Uterus (tissue), 4 donors: Measurements from ENCODE around the gene NOLC1. TPM values are rescaled to one million over a fixed set of nuclear protein-coding genes. Genes with fewer than 3 reads are reported as not detected.

Experiments used
- DNase-seq, 2 donors: peaks; one replicate each; pipeline ENCODE4 v3.0.0-alpha.2; 2019 to 2020
- H3K27ac ChIP-seq, 2 donors: fragments of 200-600 bp; sonication (generic); 1 replicate in 1 of 2; 2 replicates in 1 of 2; pipeline ENCODE4 v1.5.1; 2016 to 2018
- H3K27me3 ChIP-seq, 2 donors: fragments of 200-600 bp; sonication (generic); one replicate each; pipeline ENCODE4 v1.5.1; 2018 to 2019; ENCODE audit warnings: control low read depth in 1 of 2
- H3K36me3 ChIP-seq, 2 donors: fragments of 200-600 bp; sonication (generic); one replicate each; pipeline ENCODE4 v1.5.1; 2019; ENCODE audit warnings: control low read depth in 1 of 2
- H3K4me1 ChIP-seq, 2 donors: fragments of 200-600 bp; sonication (generic); one replicate each; pipeline ENCODE4 v1.5.1; 2018 to 2019; ENCODE audit warnings: control low read depth in 1 of 2
- H3K4me3 ChIP-seq, 2 donors: fragments of 200-600 bp; sonication (generic); 1 replicate in 1 of 2; 2 replicates in 1 of 2; pipeline ENCODE4 v1.5.1; 2018 to 2019; ENCODE audit warnings: mild to moderate bottlenecking in 1 of 2
- H3K9me3 ChIP-seq, 2 donors: fragments of 200-600 bp; sonication (generic); one replicate each; pipeline ENCODE4 v1.5.1; 2019; ENCODE audit warnings: control low read depth in 1 of 2
- CTCF ChIP-seq, 4 experiments: fragments of 200-600 bp in 2 of 4; fragments of 450-650 bp in 2 of 4; sonication (generic) in 2 of 4; IDR thresholded peaks; one replicate each; pipeline ENCODE4 v1.5.1; 2016 to 2019; ENCODE audit warnings: antibody characterized with exemption in 4 of 4, mild to moderate bottlenecking in 2 of 4, moderate library complexity in 1 of 4
- POLR2A ChIP-seq, 2 donors: fragments of 450-650 bp; IDR thresholded peaks; one replicate each; pipeline ENCODE4 v1.6.1; 2016; ENCODE audit warnings: antibody characterized with exemption in 2 of 2, mild to moderate bottlenecking in 1 of 2, moderate library complexity in 1 of 2
- intact Hi-C: fragments of 100-400 bp; cut with DNase I; formaldehyde crosslinking; loops from one replicate; pipeline ENCODE4 v1.15.1; 2023; ENCODE audit warnings: low total_unique reads
- total RNA-seq, 4 donors: library from RNA; depleted of rRNA in 3 of 4; stranded (reverse); fragments of >200 nt in 3 of 4; gene quantifications; one replicate each; pipeline versions ENCODE4 v1.1.0 to v1.2.4, GENCODE V29; 2014 to 2023
- donor health status: DM: yes; HTN: yes; CAD: no.

The NOLC1 gene
- total RNA-seq, 4 donors from 2014 or later = 15.4 to 54.0 (median 27.4) TPM

DNA sequence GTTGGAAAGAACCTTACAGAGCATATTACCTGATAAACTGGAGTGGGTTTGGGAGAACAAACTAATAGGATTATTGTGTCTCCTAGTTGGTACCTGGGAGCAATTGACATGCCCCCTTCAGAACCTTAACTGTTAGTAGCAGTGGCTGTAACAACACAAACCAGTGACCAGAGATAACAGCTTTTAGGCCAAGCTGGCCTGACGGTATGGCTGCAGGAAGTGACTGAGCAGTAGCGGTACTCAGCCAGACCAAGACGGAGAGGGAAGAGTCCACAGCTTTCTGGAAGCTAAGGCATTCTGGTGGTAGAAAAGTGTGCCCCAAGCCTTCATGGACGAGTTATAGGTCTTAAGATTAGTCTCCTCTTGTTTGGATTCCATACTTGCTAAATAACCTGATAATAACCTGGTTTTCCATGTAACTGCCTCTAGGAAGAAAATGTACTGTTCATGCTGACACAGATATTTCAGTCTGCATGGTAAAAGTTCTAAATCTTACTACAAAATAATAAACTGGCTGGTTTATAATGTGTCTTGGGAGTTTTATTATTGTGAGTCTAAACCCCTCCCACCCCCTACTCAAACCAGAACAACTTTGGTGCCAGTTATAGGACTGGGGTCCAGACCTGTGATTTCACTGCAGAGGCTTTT lies 11.3 kb downstream of the NOLC1 start:
- no peaks in the 10 kb centered on the region for H3K9me3 ChIP-seq
- H3K27me3 ChIP-seq = no peaks in the 10 kb centered on the region
- no peaks in the 10 kb centered on the region for H3K4me1 ChIP-seq
- intact Hi-C loops = no loop called here
- H3K4me3 ChIP-seq = no peak overlapping the region
- no peak for DNase-seq
- no peaks in the 10 kb centered on the region for H3K36me3 ChIP-seq
- TF ChIP-seq CTCF (IDR thresholded peaks at IDR 0.05) (no peak), POLR2A (IDR thresholded peaks at IDR 0.05) (no peak)
- no peak overlapping the region for H3K27ac ChIP-seq

- no peak for DNase-seq
- no peaks in the 10 kb centered on the region for H3K9me3 ChIP-seq
- no peaks in the 10 kb centered on the region for H3K36me3 ChIP-seq
- no peaks in the 10 kb centered on the region for H3K27me3 ChIP-seq
- no peaks in the 10 kb centered on the region for H3K4me1 ChIP-seq
- H3K4me3 ChIP-seq = no peak overlapping the region
- no peak for TF ChIP-seq POLR2A (IDR thresholded peaks at IDR 0.05)
- no peak for TF ChIP-seq CTCF (IDR thresholded peaks at IDR 0.05)
- intact Hi-C loops = no loop called here
- no peak overlapping the region for H3K27ac ChIP-seq
Measured at GRCh38 chr10:102167861-102168260, 15.7 kb downstream of the NOLC1 start.

GRCh38 chr10:102170602-102171001 lies 18.4 kb downstream of the NOLC1 start:
- H3K9me3 ChIP-seq = no peaks in the 10 kb centered on the region
- H3K4me1 ChIP-seq = no peaks in the 10 kb centered on the region
- no peak for TF ChIP-seq CTCF (IDR thresholded peaks at IDR 0.05)
- TF ChIP-seq POLR2A (IDR thresholded peaks at IDR 0.05) = no peak
- intact Hi-C loops = no loop called here
- no peaks in the 10 kb centered on the region for H3K36me3 ChIP-seq
- no peak for DNase-seq
- no peak overlapping the region for H3K27ac ChIP-seq
- H3K27me3 ChIP-seq = no peaks in the 10 kb centered on the region
- no peak overlapping the region for H3K4me3 ChIP-seq

GRCh38 chr10:102172288-102172687 lies 20.1 kb downstream of the NOLC1 start:
- no peak for DNase-seq
- TF ChIP-seq CTCF (IDR thresholded peaks at IDR 0.05) (no peak), POLR2A (IDR thresholded peaks at IDR 0.05) (no peak)
- H3K4me1 ChIP-seq = no peaks in the 10 kb centered on the region
- no peak overlapping the region for H3K27ac ChIP-seq
- no peak overlapping the region for H3K4me3 ChIP-seq
- no peaks in the 10 kb centered on the region for H3K27me3 ChIP-seq
- H3K9me3 ChIP-seq = no peaks in the 10 kb centered on the region
- no peaks in the 10 kb centered on the region for H3K36me3 ChIP-seq
- intact Hi-C loops = no loop called here

DNA sequence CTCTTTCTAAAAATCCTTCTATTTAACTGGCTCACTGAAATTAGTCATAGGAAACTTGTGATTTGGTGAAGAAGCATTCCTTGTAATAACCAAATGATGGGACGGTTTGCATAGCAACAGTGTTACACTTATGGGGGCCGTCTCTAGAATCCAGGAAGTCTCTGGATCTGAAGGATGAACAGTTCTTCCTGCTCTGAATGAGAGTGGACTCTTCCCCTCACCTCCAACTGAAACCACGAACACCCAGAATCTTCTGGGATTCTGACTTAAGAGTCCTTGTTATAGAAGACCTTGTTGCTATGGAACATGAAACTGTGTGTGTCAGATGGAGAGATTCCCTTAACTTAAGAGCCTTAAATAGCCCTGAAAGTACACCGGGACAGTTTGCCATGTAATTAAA lies 23.2 kb downstream of the NOLC1 start:
- H3K4me3 ChIP-seq = no peak overlapping the region
- H3K9me3 ChIP-seq = no peaks in the 10 kb centered on the region
- no peaks in the 10 kb centered on the region for H3K36me3 ChIP-seq
- intact Hi-C loops = no loop called here
- no peak overlapping the region for H3K27ac ChIP-seq
- DNase-seq = no peak
- H3K27me3 ChIP-seq = no peaks in the 10 kb centered on the region
- no peaks in the 10 kb centered on the region for H3K4me1 ChIP-seq
- TF ChIP-seq CTCF (IDR thresholded peaks at IDR 0.05) (no peak), POLR2A (IDR thresholded peaks at IDR 0.05) (no peak)
